Muscle layer of duodenum (tissue), 2 donors: ENCODE results near the gene C11orf58.

Experiments used
- H3K27ac ChIP-seq: one replicate; pipeline ENCODE4 v1.7.0; 2013; ENCODE audit warnings: mild to moderate bottlenecking, low read length
- H3K27me3 ChIP-seq: one replicate; pipeline ENCODE4 v1.7.0; 2013; ENCODE audit warnings: low read depth, mild to moderate bottlenecking, control low read depth, low read length
- H3K36me3 ChIP-seq, 2 donors: one replicate each; pipeline ENCODE4 v1.7.0; 2013; ENCODE audit warnings: low read length in 2 of 2, control low read depth in 1 of 2, mild to moderate bottlenecking in 1 of 2; ENCODE audit not compliant: insufficient read depth in 2 of 2, control insufficient read depth in 1 of 2
- H3K4me1 ChIP-seq, 2 donors: one replicate each; pipeline ENCODE4 v1.7.0; 2013; ENCODE audit warnings: low read length in 2 of 2, mild to moderate bottlenecking in 2 of 2, control low read depth in 1 of 2, moderate library complexity in 1 of 2; ENCODE audit not compliant: insufficient read depth in 2 of 2, control insufficient read depth in 1 of 2
- H3K4me3 ChIP-seq, 2 donors: one replicate each; pipeline ENCODE4 v1.7.0; 2013; ENCODE audit warnings: low read length in 2 of 2, low read depth in 1 of 2, mild to moderate bottlenecking in 1 of 2
- H3K9me3 ChIP-seq, 2 donors: one replicate each; pipeline ENCODE4 v1.7.0; 2013; ENCODE audit warnings: low read length in 2 of 2, control low read depth in 1 of 2, mild to moderate bottlenecking in 1 of 2; ENCODE audit not compliant: control insufficient read depth in 1 of 2
- donor health status: healthy.

Gene C11orf58

DNA sequence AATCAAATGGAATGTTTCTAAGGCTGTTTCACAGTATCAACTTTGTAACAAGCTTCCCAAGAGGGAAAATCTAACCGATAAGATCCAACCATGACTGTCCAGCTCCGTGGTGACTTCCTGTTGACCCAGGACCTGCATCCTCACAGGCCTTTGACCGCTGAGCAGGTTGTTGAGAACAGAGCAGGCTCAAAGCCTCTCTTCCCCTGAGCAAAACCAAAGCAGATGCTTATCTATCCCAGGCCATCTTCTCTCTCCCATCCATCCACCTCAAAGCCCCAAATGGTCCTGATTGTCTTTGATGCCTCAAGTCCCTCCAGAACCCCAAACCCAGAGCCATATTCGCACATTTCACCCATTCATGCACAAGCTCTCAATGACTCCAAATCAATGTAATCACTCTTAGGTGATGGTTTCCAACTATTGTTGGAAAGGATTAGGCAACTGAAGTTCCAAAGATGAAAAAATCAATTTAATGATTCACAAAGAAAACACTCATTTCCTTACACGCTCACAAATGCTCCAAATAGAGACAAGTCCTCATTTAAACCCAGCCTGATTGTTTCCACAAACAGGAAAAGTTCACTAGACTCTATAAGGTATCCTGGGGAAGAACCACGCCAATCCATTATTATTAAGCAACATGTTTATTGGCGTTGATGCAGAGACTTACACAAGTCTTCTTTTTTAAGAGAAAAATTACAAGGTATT lies 48.7 kb downstream of the C11orf58 start:
- H3K27me3 ChIP-seq = no peaks in the 10 kb centered on the region
- H3K4me3 ChIP-seq = no peak overlapping the region
- H3K9me3 ChIP-seq = no peaks in the 10 kb centered on the region
- peaks cover 0 to 3% of the 10 kb centered on the region in 2 donors for H3K4me1 ChIP-seq
- H3K36me3 ChIP-seq = no peaks in the 10 kb centered on the region
- H3K27ac ChIP-seq = no peak overlapping the region

DNA sequence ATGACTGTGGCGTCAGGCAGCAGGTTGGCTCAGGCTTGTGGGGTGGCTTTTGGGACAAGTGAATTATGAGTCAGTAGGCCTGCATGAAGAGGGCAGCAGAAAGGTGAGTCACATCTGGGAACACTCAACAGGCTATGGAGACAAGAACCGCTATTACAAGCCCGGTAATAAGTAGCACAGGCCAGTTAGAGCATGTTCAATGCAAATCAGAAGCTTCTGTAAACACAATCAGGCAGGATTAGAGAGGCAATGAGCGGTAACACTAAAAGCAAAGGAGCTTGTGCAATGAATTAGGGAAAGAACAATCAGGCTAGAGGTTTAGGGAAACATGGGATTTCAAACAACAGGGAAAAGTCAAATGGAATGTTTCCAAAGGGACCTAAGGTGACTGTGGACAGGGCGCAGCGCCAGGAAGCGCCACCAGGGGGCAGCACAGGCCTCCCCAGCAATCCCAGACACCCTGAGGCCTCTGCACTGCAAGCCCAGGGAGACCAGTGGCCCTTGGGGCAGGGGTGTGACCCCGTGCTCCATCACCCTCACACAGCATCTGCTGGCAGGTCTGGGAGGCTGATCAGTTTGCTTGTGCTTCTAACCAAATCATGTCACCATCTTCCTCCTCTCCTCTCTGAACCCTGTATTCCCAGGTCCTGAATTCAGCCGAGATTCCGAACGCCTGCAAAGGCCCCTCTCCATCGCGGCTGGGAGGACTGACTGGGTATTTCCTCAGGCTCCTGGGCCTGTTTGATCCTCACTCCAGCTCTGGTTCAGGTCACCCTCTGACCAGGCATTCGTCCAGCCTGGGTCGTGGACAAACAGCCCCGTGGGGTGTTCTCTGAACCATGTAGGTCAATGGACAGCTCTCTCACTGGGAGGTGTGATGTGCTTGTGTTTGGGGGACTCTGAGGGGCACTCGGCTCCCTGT lies 50.0 kb downstream of the C11orf58 start:
- Histone ChIP-seq H3K4me1 (peaks cover 0 to 3% of the 10 kb centered on the region in 2 donors), H3K4me3 (no peak overlapping the region), H3K27me3 (no peaks in the 10 kb centered on the region), H3K27ac (no peak overlapping the region), H3K9me3 (no peaks in the 10 kb centered on the region), H3K36me3 (no peaks in the 10 kb centered on the region)

DNA sequence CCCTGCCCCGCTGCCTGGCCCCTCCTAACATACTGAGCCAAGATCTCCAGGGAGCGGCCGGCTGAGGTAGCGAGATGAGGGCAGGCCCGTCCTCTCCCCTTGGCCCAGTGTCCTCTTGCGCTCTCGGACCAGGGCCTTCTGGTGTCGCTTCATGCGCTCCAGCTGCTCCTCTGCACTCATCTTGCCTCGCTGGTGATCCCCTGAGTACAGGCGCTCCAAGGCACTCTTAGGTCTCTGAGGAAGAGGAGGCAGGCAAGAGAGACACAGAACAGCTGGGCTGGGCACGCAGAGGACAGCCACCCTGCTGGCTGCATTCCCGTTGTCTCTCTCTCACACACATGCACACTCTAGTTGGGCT lies 50.6 kb downstream of the C11orf58 start:
- no peaks in the 10 kb centered on the region for H3K27me3 ChIP-seq
- no peaks in the 10 kb centered on the region for H3K9me3 ChIP-seq
- peaks cover 0 to 3% of the 10 kb centered on the region in 2 donors for H3K4me1 ChIP-seq
- no peak overlapping the region for H3K27ac ChIP-seq
- H3K4me3 ChIP-seq = no peak overlapping the region
- no peaks in the 10 kb centered on the region for H3K36me3 ChIP-seq

DNA sequence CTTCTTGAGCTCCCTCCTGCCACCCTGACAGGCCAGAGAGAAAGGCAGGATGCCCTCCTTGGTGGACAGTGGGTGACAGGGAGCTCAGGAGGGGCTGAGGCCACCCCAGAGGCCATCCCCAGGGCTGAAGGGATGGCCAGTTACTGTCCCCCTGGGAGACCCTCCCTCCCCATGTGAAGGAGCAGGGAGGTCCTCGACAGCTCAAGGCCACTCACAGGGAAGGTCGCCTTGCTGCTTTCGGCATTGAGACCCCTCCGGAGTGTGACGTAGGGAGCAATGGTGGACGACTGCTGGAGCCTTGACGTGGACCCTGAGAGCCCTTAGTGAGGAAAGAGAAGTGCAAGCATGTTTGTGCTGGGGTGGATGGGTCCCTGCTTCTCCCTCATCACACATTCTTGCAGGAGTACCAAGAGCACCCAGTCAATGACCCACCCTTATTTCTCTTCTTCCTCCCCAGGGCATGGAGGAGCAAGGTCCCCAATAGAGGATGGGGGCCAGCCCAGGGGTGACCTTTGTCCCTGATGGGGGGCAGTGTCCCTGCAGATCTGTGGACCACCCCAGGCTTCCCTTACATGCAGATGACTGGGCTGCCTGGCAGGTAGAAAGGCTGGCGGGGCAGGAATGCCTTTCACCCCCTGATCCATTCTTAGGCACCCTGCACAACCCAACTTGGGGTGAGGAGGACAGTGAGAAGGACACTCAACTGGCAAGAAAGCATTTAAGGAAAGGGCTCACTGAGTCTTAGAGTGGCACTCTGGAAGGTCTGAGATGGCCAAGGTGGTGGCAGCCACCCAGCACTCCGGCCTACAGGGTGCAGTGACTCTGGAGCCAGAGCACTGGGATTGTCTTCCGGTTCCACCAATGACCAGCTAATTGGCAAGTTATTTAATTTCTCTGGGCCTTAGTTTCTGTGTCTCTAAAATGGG lies 51.4 kb downstream of the C11orf58 start:
- H3K27me3 ChIP-seq = no peaks in the 10 kb centered on the region
- H3K9me3 ChIP-seq = no peaks in the 10 kb centered on the region
- H3K36me3 ChIP-seq = no peaks in the 10 kb centered on the region
- no peak overlapping the region for H3K4me3 ChIP-seq
- no peak overlapping the region for H3K27ac ChIP-seq
- peaks cover 0 to 3% of the 10 kb centered on the region in 2 donors for H3K4me1 ChIP-seq

DNA sequence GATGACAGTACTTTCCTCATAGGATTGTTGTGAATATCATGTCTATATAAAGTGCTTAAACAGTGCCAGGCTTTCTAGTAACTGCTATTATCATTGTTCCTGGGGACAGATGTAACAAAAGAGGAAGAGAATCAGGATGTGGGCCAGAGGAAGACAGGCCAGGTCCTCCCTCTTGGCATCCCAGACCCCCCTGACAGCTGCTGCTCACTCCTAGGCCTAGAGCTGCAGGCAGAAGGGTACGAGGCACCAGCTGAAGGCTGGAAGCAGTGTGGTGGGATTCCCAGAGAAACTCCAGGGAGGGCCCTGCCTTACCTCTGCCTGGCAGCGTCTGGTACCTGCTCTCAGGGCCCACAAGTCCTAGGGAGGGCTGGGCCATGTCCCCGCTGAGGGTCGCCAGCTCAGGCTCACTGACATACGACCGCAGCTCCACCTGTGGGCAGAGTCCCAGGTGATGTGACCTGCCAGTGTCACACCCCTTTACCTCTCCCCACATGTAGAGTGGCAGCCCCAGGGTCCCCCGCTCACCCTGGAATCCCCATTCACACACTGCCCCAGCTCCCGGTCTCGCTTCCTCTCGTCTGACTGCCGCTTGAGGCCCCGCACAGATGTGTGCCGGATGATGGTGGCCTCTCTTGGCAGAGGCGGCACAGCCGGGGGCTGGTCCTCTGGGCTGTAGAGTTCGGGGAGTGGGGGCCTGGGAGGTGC lies 52.2 kb downstream of the C11orf58 start:
- Histone ChIP-seq H3K4me1 (peaks cover 0 to 3% of the 10 kb centered on the region in 2 donors), H3K36me3 (no peaks in the 10 kb centered on the region), H3K27me3 (no peaks in the 10 kb centered on the region), H3K4me3 (no peak overlapping the region), H3K27ac (peak overlapping the region; percentile 53), H3K9me3 (no peaks in the 10 kb centered on the region)

DNA sequence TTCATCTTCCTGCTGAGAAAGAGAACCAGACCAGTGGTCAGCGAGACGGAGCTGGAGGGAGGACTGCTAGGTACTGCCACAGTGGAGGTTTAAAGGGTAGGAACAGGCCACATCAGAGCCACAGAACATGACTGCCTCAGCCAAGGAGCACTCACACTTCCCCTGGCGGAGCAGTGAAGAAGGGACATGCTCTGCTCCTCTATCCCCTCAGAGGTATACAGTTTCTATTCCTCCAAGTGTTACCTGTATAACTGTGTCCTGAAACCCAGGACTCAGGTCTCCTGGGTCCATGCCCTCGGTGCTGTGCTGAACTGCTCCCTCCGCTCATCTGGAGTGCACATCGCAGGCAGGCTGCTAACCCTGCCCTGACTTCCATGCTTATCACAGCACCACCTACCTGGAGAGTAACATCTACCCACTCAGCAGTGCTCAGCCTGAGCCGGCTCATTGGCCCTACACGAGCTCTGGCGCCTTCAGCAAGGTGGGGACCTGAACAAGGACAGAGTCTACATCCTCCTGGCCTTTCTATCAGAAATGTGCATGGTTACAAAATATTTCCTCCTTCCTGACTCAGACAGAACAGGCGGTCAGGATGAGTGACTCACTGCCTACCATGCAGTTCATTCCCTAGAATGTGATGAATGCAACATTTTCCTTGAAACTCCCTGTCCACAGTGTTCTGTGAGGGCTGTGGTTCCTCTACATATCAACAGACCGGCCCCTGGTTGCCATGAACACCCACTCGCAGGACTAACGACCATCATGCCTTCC lies 52.9 kb downstream of the C11orf58 start:
- peaks cover 0 to 3% of the 10 kb centered on the region in 2 donors for H3K4me1 ChIP-seq
- H3K9me3 ChIP-seq = no peaks in the 10 kb centered on the region
- H3K4me3 ChIP-seq = no peak overlapping the region
- peak overlapping the region; percentile 53 for H3K27ac ChIP-seq
- no peaks in the 10 kb centered on the region for H3K27me3 ChIP-seq
- H3K36me3 ChIP-seq = no peaks in the 10 kb centered on the region

DNA sequence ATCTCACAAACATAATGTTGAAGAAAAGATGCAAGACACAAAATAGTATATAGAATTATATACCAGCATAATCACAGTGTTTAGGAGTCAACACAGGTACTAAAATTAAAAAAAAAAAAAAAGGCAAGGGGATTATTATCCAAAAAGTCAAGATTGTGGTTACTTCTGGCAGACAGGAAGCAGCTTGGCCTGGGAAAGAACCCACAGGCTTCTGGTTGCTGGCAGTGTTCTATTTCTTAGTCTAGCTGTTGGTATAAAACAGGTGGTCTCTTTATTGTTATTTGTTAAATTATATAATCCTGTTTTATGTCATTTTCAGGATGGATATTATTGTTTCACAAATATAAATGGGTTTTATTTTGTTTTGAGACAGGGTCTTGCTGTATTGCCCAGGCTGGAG lies 54.0 kb downstream of the C11orf58 start:
- no peaks in the 10 kb centered on the region for H3K27me3 ChIP-seq
- H3K4me1 ChIP-seq = peaks cover 0 to 3% of the 10 kb centered on the region in 2 donors
- H3K36me3 ChIP-seq = no peaks in the 10 kb centered on the region
- H3K9me3 ChIP-seq = no peaks in the 10 kb centered on the region
- no peak overlapping the region for H3K4me3 ChIP-seq
- H3K27ac ChIP-seq = no peak overlapping the region

DNA sequence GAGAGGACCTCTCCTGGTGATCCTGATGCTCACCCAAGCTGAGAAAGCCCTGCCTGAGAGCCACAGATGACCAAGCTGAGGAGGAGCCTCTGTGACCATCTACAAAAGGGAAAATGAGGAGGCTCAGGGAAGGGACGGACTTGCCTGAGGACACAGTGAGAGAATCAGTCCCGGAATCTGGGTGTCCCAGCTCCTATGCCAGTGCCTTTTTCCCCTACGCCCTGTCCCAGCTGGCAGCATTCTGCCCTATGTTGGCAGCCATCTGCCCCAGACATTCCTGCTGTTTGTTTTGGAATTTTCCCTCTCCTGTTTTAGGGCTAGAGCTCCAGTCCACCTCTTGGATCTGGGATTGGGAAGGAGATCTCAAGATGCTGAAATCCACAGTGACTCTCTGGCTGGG lies 54.6 kb downstream of the C11orf58 start:
- Histone ChIP-seq H3K27me3 (no peaks in the 10 kb centered on the region), H3K4me1 (peaks cover 0 to 3% of the 10 kb centered on the region in 2 donors), H3K4me3 (no peak overlapping the region), H3K27ac (no peak overlapping the region), H3K36me3 (no peaks in the 10 kb centered on the region), H3K9me3 (no peaks in the 10 kb centered on the region)

DNA sequence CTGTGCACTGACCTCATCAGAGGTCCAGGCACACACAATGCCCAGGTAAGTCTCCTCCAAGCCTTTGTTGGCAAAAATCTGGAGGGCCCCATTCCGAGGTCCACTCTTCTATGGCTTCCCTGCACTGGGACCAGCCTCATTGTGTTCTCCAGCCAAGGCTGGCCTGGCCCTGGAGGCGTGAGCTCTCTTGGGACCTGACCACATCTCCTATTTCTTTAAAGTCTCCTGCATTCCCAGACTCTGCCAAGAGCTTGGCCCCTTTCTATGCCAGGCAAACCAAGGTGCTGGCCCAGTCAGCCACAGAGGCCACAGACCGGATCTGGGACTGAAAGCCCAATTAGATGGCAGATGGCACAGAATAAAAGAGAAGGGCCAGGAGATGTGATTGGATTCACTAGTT lies 55.1 kb downstream of the C11orf58 start:
- Histone ChIP-seq H3K9me3 (no peaks in the 10 kb centered on the region), H3K27me3 (no peaks in the 10 kb centered on the region), H3K4me1 (peaks cover 0 to 3% of the 10 kb centered on the region in 2 donors), H3K27ac (no peak overlapping the region), H3K4me3 (no peak overlapping the region), H3K36me3 (no peaks in the 10 kb centered on the region)
